Measurements from ENCODE around the gene SCN11A.

DNA sequence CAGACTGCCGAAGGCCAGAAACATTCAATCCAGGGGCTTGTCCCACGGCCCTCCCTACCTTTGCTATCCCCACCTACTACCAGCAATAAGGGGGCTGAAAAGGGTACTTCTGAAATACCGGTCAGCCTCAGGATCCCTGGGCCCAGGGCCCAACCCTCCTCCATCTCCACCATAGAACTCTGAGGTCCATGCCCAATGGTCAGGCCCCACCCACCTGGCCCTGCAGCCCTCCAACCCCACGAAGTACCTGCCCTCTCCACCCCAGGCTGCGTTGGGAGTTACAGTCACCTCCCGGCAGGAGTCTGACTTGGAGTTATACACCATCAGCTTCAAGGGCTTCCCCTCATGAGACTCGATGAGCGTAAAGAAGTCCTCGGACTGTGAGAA lies 48.7 kb upstream of the SCN11A start:
- TF ChIP-seq TCF7 (IDR thresholded peaks at IDR 0.05; ENCODE audit: borderline replicate concordance) (no peak), POLR2H (tag; IDR thresholded peaks at IDR 0.05; ENCODE audit: low read depth) (no peak), BACH1 (tag; IDR thresholded peaks at IDR 0.05) (no peak), TAL1 (IDR thresholded peaks at IDR 0.05) (no peak)
- TF ChIP-seq, protein P1, sequence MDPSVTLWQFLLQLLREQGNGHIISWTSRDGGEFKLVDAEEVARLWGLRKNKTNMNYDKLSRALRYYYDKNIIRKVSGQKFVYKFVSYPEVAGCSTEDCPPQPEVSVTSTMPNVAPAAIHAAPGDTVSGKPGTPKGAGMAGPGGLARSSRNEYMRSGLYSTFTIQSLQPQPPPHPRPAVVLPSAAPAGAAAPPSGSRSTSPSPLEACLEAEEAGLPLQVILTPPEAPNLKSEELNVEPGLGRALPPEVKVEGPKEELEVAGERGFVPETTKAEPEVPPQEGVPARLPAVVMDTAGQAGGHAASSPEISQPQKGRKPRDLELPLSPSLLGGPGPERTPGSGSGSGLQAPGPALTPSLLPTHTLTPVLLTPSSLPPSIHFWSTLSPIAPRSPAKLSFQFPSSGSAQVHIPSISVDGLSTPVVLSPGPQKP (CRISPR knock-in tag; IDR thresholded peaks at IDR 0.05), result no peak
- TF ChIP-seq, protein P2, sequence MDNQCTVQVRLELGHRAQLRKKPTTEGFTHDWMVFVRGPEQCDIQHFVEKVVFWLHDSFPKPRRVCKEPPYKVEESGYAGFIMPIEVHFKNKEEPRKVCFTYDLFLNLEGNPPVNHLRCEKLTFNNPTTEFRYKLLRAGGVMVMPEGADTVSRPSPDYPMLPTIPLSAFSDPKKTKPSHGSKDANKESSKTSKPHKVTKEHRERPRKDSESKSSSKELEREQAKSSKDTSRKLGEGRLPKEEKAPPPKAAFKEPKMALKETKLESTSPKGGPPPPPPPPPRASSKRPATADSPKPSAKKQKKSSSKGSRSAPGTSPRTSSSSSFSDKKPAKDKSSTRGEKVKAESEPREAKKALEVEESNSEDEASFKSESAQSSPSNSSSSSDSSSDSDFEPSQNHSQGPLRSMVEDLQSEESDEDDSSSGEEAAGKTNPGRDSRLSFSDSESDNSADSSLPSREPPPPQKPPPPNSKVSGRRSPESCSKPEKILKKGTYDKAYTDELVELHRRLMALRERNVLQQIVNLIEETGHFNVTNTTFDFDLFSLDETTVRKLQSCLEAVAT (IDR thresholded peaks at IDR 0.05), result no peak
